ENCODE results near the gene AK4.

DNA sequence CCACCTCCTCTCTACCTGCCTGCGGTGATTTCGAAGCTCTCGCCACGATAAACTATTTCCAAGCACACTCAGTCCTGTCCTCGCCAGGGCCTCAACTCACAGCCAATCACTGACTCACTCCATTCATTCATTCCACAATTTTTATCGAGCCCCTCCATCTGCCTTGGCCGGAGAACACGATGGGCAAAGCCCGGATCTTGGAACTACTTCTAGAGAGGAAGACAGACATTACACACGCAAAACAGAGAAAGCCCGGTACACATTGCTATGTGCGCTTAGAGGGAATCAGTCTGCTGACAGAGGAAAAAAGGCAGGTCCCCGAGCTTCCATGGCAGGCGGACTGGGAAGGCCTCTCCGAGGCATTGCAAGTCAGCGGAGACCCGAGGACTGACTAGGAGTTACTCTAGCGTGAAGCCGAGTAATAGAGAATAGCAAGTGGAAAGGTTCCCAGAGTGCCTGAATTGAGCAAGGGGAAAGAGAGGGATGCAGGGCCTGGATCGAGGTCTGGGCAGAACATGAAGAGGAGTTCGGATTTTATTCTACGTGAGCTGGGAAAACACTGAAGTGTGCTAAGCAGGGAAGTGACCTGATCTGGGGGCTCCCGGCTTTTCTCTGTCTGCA is 107.1 kb downstream of the AK4 start:
- TF ChIP-seq POLR2A (IDR thresholded peaks at IDR 0.05; ENCODE audit: low read length) (no peak), GATA1 (IDR thresholded peaks at IDR 0.05; ENCODE audit: low read depth, low read length) (no peak)
